NCI-H69 (cell line): Measurements from ENCODE around the gene SMOC2.
A peak's percentile ranks its signal among the peaks of the same experiment; 100 is the strongest.

Source experiments
- DNase-seq: peaks from one replicate; lab custom pipeline; 2025; lab: John Stamatoyannopoulos, UW

SMOC2 gene

GRCh38 chr6:168480481-168480880 is 39.5 kb downstream of the SMOC2 start:
- DNase-seq: no peak

DNA sequence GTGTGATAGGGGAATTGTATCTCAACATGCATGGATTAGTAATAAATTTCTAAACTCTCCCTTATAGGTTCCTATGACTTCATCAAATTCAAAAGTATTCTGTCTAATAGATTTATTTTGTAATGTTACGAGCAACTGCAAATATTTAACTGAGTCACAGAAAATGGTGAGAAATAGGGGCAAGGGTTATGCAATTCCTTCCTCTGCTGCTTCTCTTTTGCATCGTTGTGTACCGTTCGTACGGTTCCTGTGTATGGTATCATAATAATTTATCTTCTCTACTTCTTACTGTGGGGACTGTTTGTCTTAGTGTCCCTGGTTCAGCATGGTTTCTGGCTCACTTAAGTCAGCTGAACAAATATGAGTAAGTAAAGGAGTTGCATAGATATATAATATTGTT is 44.8 kb downstream of the SMOC2 start:
- DNase-seq: no peak

GRCh38 chr6:168490757-168491156 is 49.8 kb downstream of the SMOC2 start:
- no peak for DNase-seq

- DNase-seq: no peak
These were observed 53.0 kb downstream of the SMOC2 start for GRCh38 chr6:168493976-168494375.

GRCh38 chr6:168494726-168495125 is 53.7 kb downstream of the SMOC2 start:
- no peak for DNase-seq

DNA sequence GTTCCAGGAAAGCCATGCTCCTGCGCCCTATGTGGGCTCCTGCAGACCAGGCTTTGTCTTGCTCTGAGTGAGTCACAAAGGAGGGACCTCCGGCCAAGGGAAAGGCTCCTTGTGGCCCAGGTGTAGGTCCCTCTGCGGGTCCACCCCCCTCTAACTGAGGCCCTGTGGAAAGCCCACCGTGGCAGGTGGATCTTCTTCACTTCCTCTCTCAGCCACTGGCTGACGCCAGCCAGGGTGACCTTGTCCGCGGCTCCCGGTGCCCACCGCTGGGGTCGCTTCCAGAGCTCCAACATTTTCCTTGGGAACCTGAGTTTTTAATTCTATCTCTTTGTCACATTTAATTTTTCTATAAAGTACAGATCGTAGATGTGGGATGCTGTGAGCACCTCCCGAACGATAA is 54.1 kb downstream of the SMOC2 start:
- no peak for DNase-seq

DNA sequence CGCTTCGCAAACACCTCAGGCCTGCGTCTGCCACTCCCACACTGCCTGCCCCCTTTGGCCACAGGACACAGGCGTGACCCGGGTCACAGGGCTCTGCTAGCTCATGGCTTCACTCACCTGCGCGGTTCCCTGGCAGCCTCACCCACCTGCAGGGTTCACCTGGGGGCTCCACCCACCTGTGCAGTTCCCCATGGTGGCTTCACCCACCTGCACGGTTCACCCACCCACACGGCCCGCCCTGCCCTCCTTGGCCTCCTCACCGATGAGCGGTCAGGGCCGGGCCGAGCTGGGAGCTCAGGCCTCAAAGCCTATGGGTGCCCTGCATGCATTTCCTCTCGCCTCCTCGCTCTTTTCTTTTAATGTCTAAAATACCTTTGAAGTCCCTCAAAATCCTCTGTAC is 54.7 kb downstream of the SMOC2 start:
- DNase-seq: no peak

DNA sequence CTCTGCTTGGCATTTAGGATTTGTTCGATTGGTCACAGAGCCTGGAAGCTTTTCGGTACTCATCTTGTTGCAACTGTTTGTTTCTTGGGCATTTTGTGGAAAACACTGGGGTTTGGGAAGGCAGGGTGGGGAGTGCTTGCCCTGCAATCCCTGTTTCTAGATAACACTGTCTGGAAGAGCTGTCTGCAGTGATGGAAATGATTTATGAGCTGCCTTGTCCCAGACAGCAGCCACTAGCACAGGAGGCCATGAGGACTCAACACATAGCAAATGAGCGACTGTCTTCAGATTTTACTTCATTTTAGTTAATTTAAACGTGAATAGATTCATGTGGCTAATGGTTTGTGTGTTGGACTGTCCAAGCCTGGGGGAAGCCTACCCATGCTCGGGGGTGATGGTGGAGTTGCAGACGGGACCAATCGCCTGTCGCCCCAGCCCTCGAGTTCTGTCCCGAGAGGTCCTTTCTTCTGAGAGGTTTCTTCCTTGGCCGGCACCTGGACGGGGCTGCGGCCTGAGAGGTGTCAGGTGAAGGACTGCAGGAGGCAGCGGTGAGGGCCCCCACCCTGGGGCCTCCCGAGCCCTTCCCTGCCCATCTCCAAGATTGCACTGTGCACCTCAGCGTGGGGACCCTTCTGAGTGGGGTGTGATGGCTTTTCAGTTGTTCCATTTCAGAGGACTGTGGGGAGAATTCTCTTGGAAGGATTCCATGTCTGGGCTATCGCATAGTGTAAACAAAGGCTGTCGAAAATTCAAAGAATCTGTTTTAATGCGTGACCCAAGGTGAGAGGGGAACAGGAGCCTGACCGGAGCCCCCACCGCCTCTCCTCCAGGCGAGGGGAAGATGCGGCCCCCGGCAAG is 55.4 kb downstream of the SMOC2 start:
- no peak for DNase-seq

- DNase-seq: no peak
These were observed 56.0 kb downstream of the SMOC2 start for GRCh38 chr6:168496997-168497331.

GRCh38 chr6:168497381-168497780 is 56.4 kb downstream of the SMOC2 start:
- no peak for DNase-seq

- DNase-seq: no peak
These were observed 57.3 kb downstream of the SMOC2 start for GRCh38 chr6:168498161-168498843.

DNA sequence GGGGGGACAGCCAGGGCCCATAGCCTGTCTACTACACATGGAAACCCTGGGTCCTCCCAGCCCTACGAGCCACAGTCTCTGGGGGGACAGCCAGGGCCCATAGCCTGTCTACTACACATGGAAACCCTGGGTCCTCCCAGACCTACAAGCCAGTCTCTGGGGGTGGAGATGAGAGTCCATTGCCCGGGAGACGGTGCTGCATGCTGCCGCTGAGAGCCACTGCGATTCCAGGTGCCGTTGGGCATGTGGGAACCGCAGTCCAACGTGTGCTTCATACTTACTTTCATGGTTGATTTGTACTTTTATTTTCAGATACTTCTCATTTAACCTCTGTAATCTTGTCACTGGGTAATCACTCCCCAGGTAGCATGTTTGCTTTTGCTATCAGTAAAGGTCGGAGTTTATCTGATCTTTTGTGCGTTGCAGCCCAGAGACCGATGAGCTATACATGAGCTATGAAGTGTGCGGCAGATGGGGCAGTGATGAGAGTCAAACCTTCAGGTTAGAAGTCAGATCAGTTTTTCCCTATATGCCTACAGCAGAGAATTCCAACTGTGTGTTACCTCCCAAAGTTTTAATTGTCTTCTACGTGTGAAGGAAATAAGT is 58.2 kb downstream of the SMOC2 start:
- no peak for DNase-seq

- DNase-seq: no peak
These were observed 59.5 kb downstream of the SMOC2 start for GRCh38 chr6:168500519-168500918.

GRCh38 chr6:168501561-168501960 is 60.6 kb downstream of the SMOC2 start:
- DNase-seq: no peak

GRCh38 chr6:168504366-168504765 is 63.4 kb downstream of the SMOC2 start:
- no peak for DNase-seq

GRCh38 chr6:168506460-168506859 is 65.5 kb downstream of the SMOC2 start:
- peak; percentile 81 for DNase-seq

GRCh38 chr6:168507297-168507696 is 66.3 kb downstream of the SMOC2 start:
- peak; percentile 63 for DNase-seq

DNA sequence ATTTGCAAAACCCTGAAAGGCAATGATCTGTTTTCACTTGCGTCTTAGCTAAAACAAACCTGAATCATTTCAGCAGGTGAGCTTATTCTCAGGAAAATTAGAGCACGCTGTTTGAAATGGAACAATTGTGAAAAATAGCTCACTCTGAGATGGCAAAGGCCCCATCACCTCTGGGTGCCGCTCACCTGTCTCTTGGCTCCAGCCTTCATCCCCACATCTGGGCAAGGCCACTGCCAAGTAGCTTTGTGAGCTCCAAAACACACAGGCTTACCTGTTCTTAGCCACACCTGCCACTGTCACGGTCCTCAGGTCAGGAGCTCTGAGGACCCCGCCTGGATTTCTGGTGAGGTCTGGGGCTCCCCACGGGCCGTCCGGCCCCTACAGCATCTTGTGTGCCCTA is 66.7 kb downstream of the SMOC2 start:
- peak; percentile 54 for DNase-seq

- DNase-seq: no peak
These were observed 67.9 kb downstream of the SMOC2 start for GRCh38 chr6:168508903-168509302.

DNA sequence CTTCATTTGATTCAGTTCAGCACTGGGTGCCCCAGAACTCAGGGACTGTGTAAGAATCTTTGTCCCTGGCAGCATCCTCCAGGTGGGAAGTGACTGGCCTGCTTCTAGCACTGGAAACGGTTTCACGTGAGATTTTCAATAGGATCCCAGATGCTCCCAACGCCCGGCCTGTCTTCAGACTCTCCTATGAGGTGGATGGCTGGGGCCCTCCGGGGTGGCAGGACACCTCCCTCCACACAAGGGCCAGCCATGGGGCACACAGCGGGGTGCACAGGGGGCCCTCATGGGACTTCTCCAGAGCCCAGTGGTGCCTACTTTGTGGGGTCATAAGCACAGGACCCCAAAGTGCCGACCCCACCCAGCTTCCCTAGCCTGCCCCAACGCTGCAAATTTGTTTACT is 72.8 kb downstream of the SMOC2 start:
- no peak for DNase-seq

- no peak for DNase-seq
These were observed 73.2 kb downstream of the SMOC2 start for GRCh38 chr6:168514216-168514615.

DNA sequence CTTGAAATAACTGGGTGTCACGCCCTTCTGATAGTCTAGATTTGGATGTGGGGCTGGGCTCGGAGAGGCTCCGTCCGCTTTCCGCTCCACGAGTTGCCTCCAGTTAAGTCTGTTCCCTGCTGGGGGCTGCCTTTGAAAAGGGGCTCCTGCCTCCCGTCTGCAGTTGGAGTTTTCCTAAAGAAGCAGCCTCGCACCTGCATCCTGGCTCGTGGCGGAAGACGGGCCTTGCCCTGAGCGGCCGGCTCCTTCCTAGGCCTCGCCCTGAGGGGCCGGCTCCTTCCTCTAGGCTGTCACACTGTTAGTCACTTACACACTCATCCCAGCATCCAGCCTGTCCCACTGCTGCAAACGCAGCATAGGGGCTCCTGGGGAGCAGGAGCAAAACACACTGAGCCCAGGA is 74.4 kb downstream of the SMOC2 start:
- no peak for DNase-seq
